HEK293 (cell line): ENCODE results near the gene RBPJL.

Experiments used
- CTCF ChIA-PET: fragments of 350-600 bp; formaldehyde crosslinking; extraction: SDS; loops from one replicate; lab custom pipeline; 2021; ENCODE audit warnings: antibody characterized with exemption; lab: Yijun Ruan, JAX
- POLR2A ChIA-PET: fragments of 300-600 bp; formaldehyde crosslinking; extraction: SDS; loops from one replicate; lab custom pipeline; 2020; ENCODE audit warnings: antibody characterized with exemption, inconsistent platforms; lab: Yijun Ruan, JAX
- H3K27ac ChIP-seq: fragments of 200-500 bp; sonication (Bioruptor generic); 2 replicates; pipeline ENCODE4 v1.5.1; 2014; ENCODE audit warnings: low read depth, low read length, control low read depth, inconsistent platforms; ENCODE audit errors: extremely low read depth
- H3K36me3 ChIP-seq, 2 experiments: fragments of 200-500 bp in 1 of 2; sonication (Bioruptor generic) in 1 of 2; 1 replicate in 1 of 2; 2 replicates in 1 of 2; pipeline ENCODE4 v1.5.1; 2014 to 2017; ENCODE audit warnings: inconsistent platforms in 2 of 2, low read length in 2 of 2; ENCODE audit not compliant: control insufficient read depth in 2 of 2, insufficient read depth in 1 of 2
- H3K4me1 ChIP-seq: fragments of 200-500 bp; sonication (Bioruptor generic); 2 replicates; pipeline ENCODE4 v1.5.1; 2014; ENCODE audit warnings: mild to moderate bottlenecking, low read length, inconsistent platforms; ENCODE audit not compliant: control insufficient read depth, insufficient read depth
- H3K4me3 ChIP-seq: 2 replicates; pipeline ENCODE4 v1.5.1; 2011; ENCODE audit warnings: low read depth, mild to moderate bottlenecking, control low read depth, low read length, moderate library complexity
- H3K9me3 ChIP-seq: fragments of 200-500 bp; sonication (Bioruptor generic); 2 replicates; pipeline ENCODE4 v1.5.1; 2014; ENCODE audit warnings: low read depth, low read length, inconsistent platforms; ENCODE audit not compliant: control insufficient read depth, insufficient read depth
- EGR2 ChIP-seq: fragments of 450-650 bp; formaldehyde crosslinking; IDR thresholded peaks from 2 replicates; pipeline ENCODE4 v1.5.1; 2016; ENCODE audit warnings: low read depth, missing biosample characterization, missing genetic modification characterization
- GLIS2 ChIP-seq: fragments of 450-650 bp; formaldehyde crosslinking; IDR thresholded peaks from 2 replicates; pipeline ENCODE4 v1.5.1; 2016; ENCODE audit warnings: missing biosample characterization, missing genetic modification characterization
- KLF9 ChIP-seq: fragments of 450-650 bp; formaldehyde crosslinking; IDR thresholded peaks from 2 replicates; pipeline ENCODE4 v1.5.1; 2016; ENCODE audit warnings: missing biosample characterization, missing genetic modification characterization, low read depth
- REPIN1 ChIP-seq: fragments of 450-650 bp; formaldehyde crosslinking; IDR thresholded peaks from 2 replicates; pipeline ENCODE4 v1.5.1; 2017; ENCODE audit warnings: missing biosample characterization, missing genetic modification characterization, low read depth
- SCRT1 ChIP-seq: fragments of 450-650 bp; formaldehyde crosslinking; IDR thresholded peaks from 2 replicates; pipeline ENCODE4 v1.5.1; 2016; ENCODE audit warnings: missing biosample characterization, missing genetic modification characterization, borderline replicate concordance
- SP3 ChIP-seq: fragments of 450-650 bp; formaldehyde crosslinking; IDR thresholded peaks from 2 replicates; pipeline ENCODE4 v1.5.1; 2016; ENCODE audit warnings: missing biosample characterization, missing genetic modification characterization
- TRIM28 ChIP-seq: IDR thresholded peaks from 2 replicates; pipeline ENCODE4 v1.6.1; 2011; ENCODE audit warnings: low read length, control low read depth, borderline replicate concordance
- ZBTB48 ChIP-seq: fragments of 450-650 bp; formaldehyde crosslinking; IDR thresholded peaks from 2 replicates; pipeline ENCODE4 v1.5.1; 2016; ENCODE audit warnings: missing biosample characterization, missing genetic modification characterization
- ZFP69B ChIP-seq: fragments of 450-650 bp; formaldehyde crosslinking; IDR thresholded peaks from 2 replicates; pipeline ENCODE4 v1.5.1; 2016; ENCODE audit warnings: missing biosample characterization, missing genetic modification characterization
- ZNF114 ChIP-seq: fragments of 450-650 bp; formaldehyde crosslinking; IDR thresholded peaks from 2 replicates; pipeline ENCODE4 v1.5.0; 2017; ENCODE audit warnings: missing biosample characterization, missing genetic modification characterization
- ZNF221 ChIP-seq: fragments of 450-650 bp; formaldehyde crosslinking; IDR thresholded peaks from 2 replicates; pipeline ENCODE4 v1.5.1; 2017; ENCODE audit warnings: missing biosample characterization, missing genetic modification characterization, borderline replicate concordance
- ZNF311 ChIP-seq: fragments of 450-650 bp; formaldehyde crosslinking; IDR thresholded peaks from 2 replicates; pipeline ENCODE4 v1.5.1; 2017; ENCODE audit warnings: missing biosample characterization, missing genetic modification characterization, borderline replicate concordance
- ZNF404 ChIP-seq: fragments of 450-650 bp; formaldehyde crosslinking; IDR thresholded peaks from 2 replicates; pipeline ENCODE4 v1.5.1; 2017; ENCODE audit warnings: missing biosample characterization, missing genetic modification characterization
- ZNF426 ChIP-seq: fragments of 450-650 bp; formaldehyde crosslinking; IDR thresholded peaks from 2 replicates; pipeline ENCODE4 v1.5.1; 2017; ENCODE audit warnings: missing biosample characterization, missing genetic modification characterization, mild to moderate bottlenecking, inconsistent platforms, moderate library complexity
- ZNF610 ChIP-seq: fragments of 450-650 bp; formaldehyde crosslinking; IDR thresholded peaks from 2 replicates; pipeline ENCODE4 v1.5.1; 2016; ENCODE audit warnings: missing biosample characterization, missing genetic modification characterization, borderline replicate concordance
- ZNF624 ChIP-seq: fragments of 450-650 bp; formaldehyde crosslinking; IDR thresholded peaks from 2 replicates; pipeline ENCODE4 v1.5.1; 2017; ENCODE audit warnings: missing biosample characterization, missing genetic modification characterization
- ZNF629 ChIP-seq: fragments of 450-650 bp; formaldehyde crosslinking; IDR thresholded peaks from 2 replicates; pipeline ENCODE4 v1.5.1; 2017; ENCODE audit warnings: missing biosample characterization, missing genetic modification characterization
- ZNF658 ChIP-seq: fragments of 450-650 bp; formaldehyde crosslinking; IDR thresholded peaks from 2 replicates; pipeline ENCODE4; 2016; ENCODE audit warnings: missing biosample characterization, missing genetic modification characterization
- ZNF747 ChIP-seq: fragments of 450-650 bp; formaldehyde crosslinking; IDR thresholded peaks from 2 replicates; pipeline ENCODE4 v1.5.1; 2016; ENCODE audit warnings: missing biosample characterization, missing genetic modification characterization
- ZNF777 ChIP-seq: fragments of 450-650 bp; formaldehyde crosslinking; IDR thresholded peaks from 2 replicates; pipeline ENCODE4 v1.5.1; 2017; ENCODE audit warnings: missing biosample characterization, missing genetic modification characterization, borderline replicate concordance
- ZSCAN4 ChIP-seq: fragments of 450-650 bp; formaldehyde crosslinking; IDR thresholded peaks from 2 replicates; pipeline ENCODE4 v1.5.1; 2017; ENCODE audit warnings: missing biosample characterization, missing genetic modification characterization

RBPJL gene

DNA sequence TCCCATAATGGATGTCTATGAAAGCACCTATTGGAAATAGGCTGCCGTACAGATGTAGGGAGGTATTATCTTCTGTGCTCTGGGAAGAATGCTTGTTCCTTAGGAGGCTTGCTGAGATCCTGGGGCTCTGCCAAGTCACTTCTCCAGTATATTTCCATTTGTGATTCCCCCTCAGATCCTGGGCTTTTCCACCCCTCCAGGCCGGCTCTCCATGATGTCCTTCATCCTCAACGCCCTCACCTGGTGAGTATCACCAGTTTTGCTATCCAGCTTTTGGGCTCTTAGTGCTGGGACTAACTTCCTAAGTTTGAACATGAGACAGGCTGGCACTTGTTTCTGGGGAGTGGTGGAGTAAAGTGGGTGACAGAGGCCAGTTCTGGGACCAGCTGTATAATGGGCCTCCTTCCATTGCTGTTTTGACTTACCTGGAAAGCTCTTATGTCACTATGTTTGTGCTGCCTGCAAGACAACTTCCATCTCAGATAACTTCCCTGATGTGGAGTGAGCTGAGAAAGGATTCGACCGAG, 58.9 kb downstream of the RBPJL start:
- no peaks in the 10 kb centered on the region for H3K9me3 ChIP-seq
- H3K36me3 ChIP-seq: peaks cover 0 to 40% of the 10 kb centered on the region in 2 experiments; a peak in 1 of 3 replicates
- no peak overlapping the region for H3K4me3 ChIP-seq
- no peak overlapping the region for H3K27ac ChIP-seq
- POLR2A ChIA-PET: interaction anchor here (0.6 kb wide), 2 partner anchors 30 to 81 kb away, joined by 3 read pairs; no protein-coding TSS in a partner anchor
- H3K4me1 ChIP-seq: no peaks in the 10 kb centered on the region; the same call in 1 of the 2 replicates
- CTCF ChIA-PET: interaction anchor here (1.0 to 2.0 kb wide), 3 partner anchors 9 to 46 kb away, joined by 4 to 8 read pairs (median 5); no protein-coding TSS in a partner anchor
- TF ChIP-seq ZNF747 (tag by site-specific recombination) (no peak), ZNF404 (tag by site-specific recombination) (no peak), EGR2 (tag by site-specific recombination) (no peak), ZNF658 (tag by site-specific recombination) (no peak)
- TF ChIP-seq, all 188 proteins: peak for 0

DNA sequence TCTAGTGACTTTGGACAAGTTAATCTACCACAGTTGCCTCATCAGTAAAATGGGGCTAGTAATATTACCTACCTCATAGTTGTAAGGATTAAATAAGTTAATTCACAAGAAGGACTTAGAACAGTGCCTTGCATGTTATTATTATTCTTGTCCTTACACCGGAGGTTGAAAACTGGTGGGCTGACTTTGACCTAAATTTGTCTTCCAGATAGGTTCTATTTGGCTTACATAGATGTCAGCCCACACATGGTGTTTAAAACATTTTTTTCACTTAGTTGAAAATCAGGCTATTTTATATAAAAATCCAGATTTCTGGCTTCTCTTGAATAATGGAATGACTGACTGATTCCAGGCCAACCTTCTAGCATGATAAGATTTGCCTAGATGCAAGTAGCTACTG, 59.6 kb downstream of the RBPJL start:
- no peak for TF ChIP-seq KLF9 (tag by site-specific recombination)
- TF ChIP-seq TRIM28: no peak
- TF ChIP-seq SCRT1 (tag by site-specific recombination): no peak
- TF ChIP-seq ZNF426 (tag by site-specific recombination): no peak
- TF ChIP-seq ZSCAN4: no peak
- no peak for TF ChIP-seq GLIS2 (tag by site-specific recombination)
- no peak for TF ChIP-seq ZNF777 (tag by site-specific recombination)
- no peak for TF ChIP-seq ZFP69B (tag by site-specific recombination)
- no peak for TF ChIP-seq ZNF629 (tag by site-specific recombination)
- no peak for TF ChIP-seq ZNF114
- no peak for TF ChIP-seq ZBTB48 (tag by site-specific recombination)
- H3K27ac ChIP-seq: no peak overlapping the region
- peaks cover 0 to 40% of the 10 kb centered on the region in 2 experiments; a peak in 1 of 3 replicates for H3K36me3 ChIP-seq
- CTCF ChIA-PET: interaction anchor here (1.9 to 2.0 kb wide), 2 partner anchors 8 to 47 kb away, joined by 5 to 8 read pairs; no protein-coding TSS in a partner anchor
- no peaks in the 10 kb centered on the region; the same call in 1 of the 2 replicates for H3K4me1 ChIP-seq
- H3K9me3 ChIP-seq: no peaks in the 10 kb centered on the region
- H3K4me3 ChIP-seq: no peak overlapping the region
- POLR2A ChIA-PET: no interaction called here

GRCh38 chr20:45366631-45367030, 60.0 kb downstream of the RBPJL start:
- ChIA-PET POLR2A (no interaction called here), CTCF (interaction anchor here (1.1 to 1.9 kb wide), 2 partner anchors 47 to 83 kb away, joined by 3 to 5 read pairs; no protein-coding TSS in a partner anchor)
- no peak for TF ChIP-seq ZBTB48 (tag by site-specific recombination)
- no peak for TF ChIP-seq ZNF311
- TF ChIP-seq ZNF658 (tag by site-specific recombination): no peak
- TF ChIP-seq ZNF221 (tag by site-specific recombination): no peak
- TF ChIP-seq ZNF624: no peak
- no peak for TF ChIP-seq SP3 (tag by site-specific recombination)
- TF ChIP-seq REPIN1 (tag by site-specific recombination): no peak
- TF ChIP-seq ZNF610: no peak
- no peak overlapping the region for H3K27ac ChIP-seq
- no peaks in the 10 kb centered on the region for H3K9me3 ChIP-seq
- no peaks in the 10 kb centered on the region; the same call in 1 of the 2 replicates for H3K4me1 ChIP-seq
- H3K4me3 ChIP-seq: no peak overlapping the region
- H3K36me3 ChIP-seq: peaks cover 0 to 40% of the 10 kb centered on the region in 2 experiments; a peak in 1 of 3 replicates
